H1 (cell line): Measurements from ENCODE around the gene SLC12A6. TPM values are rescaled to one million over a fixed set of nuclear protein-coding genes. Genes with fewer than 3 reads are reported as not detected.

Experiments
- CTCF ChIA-PET: fragments of 300-600 bp; sonication (Branson Sonifier 250); formaldehyde crosslinking; loops from one replicate; lab custom pipeline; 2021; ENCODE audit not compliant: partially characterized antibody; lab: Charles Lee
- POLR2A ChIA-PET: fragments of 300-600 bp; sonication (Branson Sonifier 250); formaldehyde crosslinking; loops from one replicate; lab custom pipeline; 2021; ENCODE audit warnings: inconsistent platforms; ENCODE audit not compliant: partially characterized antibody; lab: Charles Lee
- DNase-seq, 2 experiments: peaks; one replicate each; pipeline versions ENCODE4 v3.0.0 to v3.0.0-alpha.2; 2010 to 2022; ENCODE audit warnings: low spot score in 2 of 2, low read depth in 1 of 2, mixed read lengths in 1 of 2
- FAIRE-seq: peaks from 2 replicates; lab custom pipeline; 2011; peaks lifted over from hg19 to GRCh38; lab: Jason Lieb, UNC
- H2AFZ ChIP-seq: 2 replicates; pipeline ENCODE4 v1.8.1; 2012; ENCODE audit warnings: low read length, inconsistent platforms
- H2AK5ac ChIP-seq: 2 replicates; pipeline ENCODE4 v1.6.1; 2013; ENCODE audit warnings: low read depth, low read length
- H2BK120ac ChIP-seq: replicated peaks from 2 replicates; pipeline ENCODE3; 2013; ENCODE audit warnings: low read depth, low read length, inconsistent platforms
- H2BK12ac ChIP-seq: 2 replicates; pipeline ENCODE4 v1.6.1; 2013; ENCODE audit warnings: low read depth, low read length
- H2BK15ac ChIP-seq: 2 replicates; pipeline ENCODE4 v1.6.1; 2013; ENCODE audit warnings: low read length
- H2BK20ac ChIP-seq: 2 replicates; pipeline ENCODE4 v1.6.1; 2013; ENCODE audit warnings: low read length
- H2BK5ac ChIP-seq: 2 replicates; pipeline ENCODE4 v1.6.1; 2013; ENCODE audit warnings: low read depth, low read length
- H3K14ac ChIP-seq: 2 replicates; pipeline ENCODE4 v1.6.1; 2013; ENCODE audit warnings: inconsistent platforms; ENCODE audit not compliant: insufficient read length
- H3K18ac ChIP-seq: 2 replicates; pipeline ENCODE4 v1.6.1; 2013; ENCODE audit warnings: low read length; ENCODE audit errors: extremely low read depth
- H3K23ac ChIP-seq: 2 replicates; pipeline ENCODE4 v1.6.1; 2013; ENCODE audit warnings: inconsistent platforms; ENCODE audit not compliant: insufficient read length
- H3K23me2 ChIP-seq: 2 replicates; pipeline ENCODE4 v1.6.1; 2013; ENCODE audit warnings: low read depth, low read length
- H3K27ac ChIP-seq: 2 replicates; pipeline ENCODE4 v1.6.1; 2011; ENCODE audit warnings: low read depth, low read length, inconsistent platforms
- H3K27me3 ChIP-seq, 4 experiments: replicated peaks in 1 of 4; 1 replicate in 1 of 4; 2 replicates in 3 of 4; pipeline versions ENCODE4 v1.6.1 to v1.8.1; 2011 to 2013; ENCODE audit warnings: low read length in 3 of 4, mild to moderate bottlenecking in 3 of 4, inconsistent platforms in 2 of 4, mixed read lengths in 2 of 4, moderate library complexity in 1 of 4; ENCODE audit not compliant: control insufficient read depth in 3 of 4, insufficient read depth in 3 of 4; ENCODE audit errors: extremely low read depth in 1 of 4
- H3K36me3 ChIP-seq, 4 experiments: 2 replicates each; pipeline versions ENCODE4 v1.6.1 to v1.8.1; 2011 to 2013; ENCODE audit warnings: mild to moderate bottlenecking in 4 of 4, low read length in 3 of 4, moderate library complexity in 2 of 4, control low read depth in 1 of 4, inconsistent platforms in 1 of 4; ENCODE audit not compliant: insufficient read depth in 4 of 4, control insufficient read depth in 2 of 4
- H3K4ac ChIP-seq: replicated peaks from 2 replicates; pipeline ENCODE3; 2013; ENCODE audit warnings: low read length, low read depth, mixed read lengths, inconsistent platforms; ENCODE audit not compliant: insufficient read length
- H3K4me1 ChIP-seq, 4 experiments: replicated peaks in 1 of 4; 1 replicate in 1 of 4; 2 replicates in 3 of 4; pipeline versions ENCODE4 v1.6.1 to v1.8.1; 2011 to 2013; ENCODE audit warnings: low read length in 3 of 4, inconsistent platforms in 2 of 4, mixed read lengths in 1 of 4; ENCODE audit not compliant: insufficient read depth in 4 of 4, control insufficient read depth in 3 of 4
- H3K4me2 ChIP-seq, 2 experiments: 2 replicates each; pipeline versions ENCODE4 v1.6.1 to v1.8.1; 2011 to 2013; ENCODE audit warnings: low read depth in 2 of 2, low read length in 2 of 2, control low read depth in 1 of 2, inconsistent platforms in 1 of 2, mild to moderate bottlenecking in 1 of 2; ENCODE audit not compliant: insufficient read depth in 1 of 2
- H3K4me3 ChIP-seq, 4 experiments: fragments of 200-600, 300-600 bp in 1 of 4; sonication (generic), shearing (Covaris generic), sonication (Bioruptor Twin) in 1 of 4; 2 replicates each; pipeline versions ENCODE4 v1.5.1 to v1.8.1; 2011 to 2016; ENCODE audit warnings: low read length in 4 of 4, low read depth in 3 of 4, control low read depth in 2 of 4, inconsistent platforms in 2 of 4, mild to moderate bottlenecking in 2 of 4, mixed read lengths in 1 of 4, moderate library complexity in 1 of 4; ENCODE audit not compliant: insufficient read depth in 2 of 4; ENCODE audit errors: extremely low read depth in 1 of 4
- H3K56ac ChIP-seq: replicated peaks from 2 replicates; pipeline ENCODE3; 2013; ENCODE audit warnings: low read depth, mild to moderate bottlenecking, mixed read lengths, low read length, inconsistent platforms; ENCODE audit not compliant: insufficient read length
- H3K79me1 ChIP-seq: 2 replicates; pipeline ENCODE4 v1.6.1; 2013; ENCODE audit warnings: low read depth, low read length, control low read depth
- H3K79me2 ChIP-seq, 2 experiments: 2 replicates each; pipeline versions ENCODE4 v1.6.1 to v1.8.1; 2012 to 2013; ENCODE audit warnings: low read length in 2 of 2, mild to moderate bottlenecking in 2 of 2, inconsistent platforms in 1 of 2; ENCODE audit not compliant: insufficient read depth in 2 of 2, control insufficient read depth in 1 of 2
- H3K9ac ChIP-seq, 4 experiments: replicated peaks in 1 of 4; 1 replicate in 1 of 4; 2 replicates in 3 of 4; pipeline versions ENCODE4 v1.6.1 to v1.8.1; 2011 to 2013; ENCODE audit warnings: low read depth in 3 of 4, low read length in 3 of 4, control low read depth in 2 of 4, mild to moderate bottlenecking in 2 of 4, moderate library complexity in 2 of 4, inconsistent platforms in 1 of 4; ENCODE audit errors: extremely low read depth in 1 of 4
- H3K9me3 ChIP-seq, 2 experiments: 2 replicates each; pipeline versions ENCODE4 v1.6.1 to v1.8.1; 2012 to 2013; ENCODE audit warnings: mild to moderate bottlenecking in 2 of 2, moderate library complexity in 2 of 2, control low read depth in 1 of 2, inconsistent platforms in 1 of 2, low read depth in 1 of 2, low read length in 1 of 2, mixed read lengths in 1 of 2; ENCODE audit not compliant: insufficient read depth in 2 of 2
- H4K20me1 ChIP-seq, 2 experiments: replicated peaks in 1 of 2; 2 replicates each; pipeline versions ENCODE3 to v1.8.1; 2011 to 2013; ENCODE audit warnings: inconsistent platforms in 2 of 2, low read length in 2 of 2, mild to moderate bottlenecking in 1 of 2; ENCODE audit not compliant: insufficient read depth in 2 of 2, control insufficient read depth in 1 of 2
- H4K5ac ChIP-seq: 2 replicates; pipeline ENCODE4 v1.6.1; 2013; ENCODE audit warnings: low read length, low read depth, mixed read lengths, inconsistent platforms; ENCODE audit not compliant: insufficient read length
- H4K8ac ChIP-seq: 2 replicates; pipeline ENCODE4 v1.8.0; 2013; ENCODE audit warnings: mild to moderate bottlenecking, moderate library complexity, low read length, inconsistent platforms; ENCODE audit not compliant: insufficient read depth; ENCODE audit errors: extremely low read depth
- H4K91ac ChIP-seq: replicated peaks from 2 replicates; pipeline ENCODE3; 2013; ENCODE audit warnings: low read length, mixed read lengths, inconsistent platforms; ENCODE audit not compliant: insufficient read length
- CTBP2 ChIP-seq: IDR thresholded peaks from 2 replicates; pipeline ENCODE4 v1.7.0; 2011; ENCODE audit warnings: borderline replicate concordance, mild to moderate bottlenecking, moderate library complexity, mixed read lengths, low read length; ENCODE audit not compliant: insufficient read depth, insufficient read length
- EGR1 ChIP-seq: IDR thresholded peaks from 2 replicates; pipeline ENCODE4 v1.6.1; 2011; ENCODE audit warnings: low read depth, low read length, borderline replicate concordance
- EP300 ChIP-seq, 2 experiments: IDR thresholded peaks; 1 replicate in 1 of 2; 2 replicates in 1 of 2; pipeline ENCODE4 v1.6.1; 2011 to 2012; ENCODE audit warnings: low read depth in 2 of 2, low read length in 2 of 2, mild to moderate bottlenecking in 2 of 2, borderline replicate concordance in 1 of 2, inconsistent platforms in 1 of 2, moderate library complexity in 1 of 2
- GABPA ChIP-seq: IDR thresholded peaks from 2 replicates; pipeline ENCODE4 v1.6.1; 2011; ENCODE audit warnings: mild to moderate bottlenecking, low read length, moderate library complexity, borderline replicate concordance; ENCODE audit not compliant: insufficient read depth
- MAX ChIP-seq: IDR thresholded peaks from 2 replicates; pipeline ENCODE4 v1.6.1; 2012; ENCODE audit warnings: inconsistent platforms
- NRF1 ChIP-seq: IDR thresholded peaks from 2 replicates; pipeline ENCODE4 v1.6.1; 2011; ENCODE audit warnings: mild to moderate bottlenecking, low read depth, low read length, improper control_type of control experiment
- PHF8 ChIP-seq: fragments of 200-600 bp; sonication (generic); conservative IDR thresholded peaks from 2 replicates; pipeline ENCODE4 v1.7.1; 2012; ENCODE audit warnings: low read depth, mild to moderate bottlenecking, inconsistent platforms, low read length, moderate library complexity
- RAD21 ChIP-seq, 2 experiments: IDR thresholded peaks in 1 of 2; conservative IDR thresholded peaks in 1 of 2; 2 replicates each; pipeline ENCODE4 v1.6.1; 2011; ENCODE audit warnings: low read depth in 2 of 2, low read length in 2 of 2, improper control_type of control experiment in 1 of 2, inconsistent platforms in 1 of 2, mild to moderate bottlenecking in 1 of 2, moderate library complexity in 1 of 2
- RXRA ChIP-seq: IDR thresholded peaks from 2 replicates; pipeline ENCODE4 v1.6.1; 2011; ENCODE audit warnings: low read depth, mild to moderate bottlenecking, low read length, moderate library complexity; ENCODE audit not compliant: insufficient read depth
- SIN3A ChIP-seq, 2 experiments: IDR thresholded peaks in 1 of 2; conservative IDR thresholded peaks in 1 of 2; 2 replicates each; pipeline ENCODE4 v1.6.1; 2011 to 2012; ENCODE audit warnings: low read length in 2 of 2, improper control_type of control experiment in 1 of 2, low read depth in 1 of 2, mild to moderate bottlenecking in 1 of 2
- SIRT6 ChIP-seq: IDR thresholded peaks from one replicate; pipeline ENCODE4 v1.7.1; 2012; ENCODE audit warnings: low read length, inconsistent platforms
- SP2 ChIP-seq: IDR thresholded peaks from 2 replicates; pipeline ENCODE4 v1.6.1; 2012; ENCODE audit warnings: mild to moderate bottlenecking, low read length, inconsistent platforms
- TAF1 ChIP-seq: IDR thresholded peaks from 2 replicates; pipeline ENCODE4 v1.6.1; 2011; ENCODE audit warnings: mild to moderate bottlenecking, low read depth, low read length
- WGBS, 2 experiments: shearing (Covaris generic) in 1 of 2; methylation state at CpG; one replicate each; pipeline versions ENCODE4 v1.1.6 to v1.1.7; 2013 to 2015; ENCODE audit warnings: low lambda C conversion rate in 2 of 2, mixed read lengths in 2 of 2, inconsistent platforms in 1 of 2, low coverage in 1 of 2, missing lambda C conversion rate in 1 of 2; ENCODE audit not compliant: insufficient replicate concordance in 2 of 2, insufficient coverage in 1 of 2, insufficient read length in 1 of 2; ENCODE audit errors: extremely low coverage in 1 of 2, missing lambda C conversion rate in 1 of 2; 5-methylcytosine and 5-hydroxymethylcytosine counted together
- polyA plus RNA-seq, 7 experiments: library from polyadenylated mRNA; depleted of rRNA in 3 of 7; stranded (reverse) in 5 of 7; unstranded in 2 of 7; fragments of >200 nt in 5 of 7; fragments of 200-250 nt in 2 of 7; gene quantifications; 1 replicate in 5 of 7; 2 replicates in 1 of 7; 4 replicates in 1 of 7; pipeline versions ENCODE4 v1.2.1 to v1.2.3, GENCODE V29; 2011 to 2013; ENCODE audit warnings: missing spikeins in 2 of 7, mixed read lengths in 2 of 7
- total RNA-seq: library from RNA; stranded (reverse); fragmentation: NEBNext Ultra II Directional; extraction: Animal tissue kit (Norgen Biotek cat#: 25700); gene quantifications from 2 replicates; pipeline ENCODE4 v1.2.1, GENCODE V29; 2021

The SLC12A6 gene
- total and polyA plus RNA-seq, 2 of the 8 experiments (the other 6 are each of a cell fraction or from before 2014, with no cell fraction given): 9.2 to 11.1 TPM

DNA sequence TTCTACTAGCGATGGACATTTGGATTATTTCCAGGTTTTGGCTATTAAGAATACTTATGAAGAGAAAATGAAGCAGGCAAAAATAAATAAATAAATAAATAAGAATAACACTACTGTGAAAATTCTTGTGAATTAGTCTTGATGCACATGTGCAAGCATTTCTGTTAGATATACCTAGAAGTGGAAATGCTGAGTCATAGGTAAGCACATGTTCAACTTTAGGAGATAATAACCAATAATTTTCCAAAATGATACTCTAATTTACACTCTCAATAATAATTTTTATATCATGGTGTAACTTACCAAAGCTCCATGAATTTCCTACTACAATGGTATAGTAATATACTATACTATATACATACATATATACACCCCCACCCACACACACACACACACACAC lies 89.4 kb downstream of the SLC12A6 start:
- FAIRE-seq (no peak), DNase-seq (no peak)
- Histone ChIP-seq H2BK12ac (no peak overlapping the region), H3K4me2 (no peak overlapping the region), H4K8ac (no peak overlapping the region), H2AFZ (no peak overlapping the region), H3K23me2 (no peaks in the 10 kb centered on the region), H3K14ac (no peak overlapping the region), H3K79me1 (no peaks in the 10 kb centered on the region), H4K20me1 (no peaks in the 10 kb centered on the region), H3K9ac (no peak overlapping the region), H3K4me1 (no peaks in the 10 kb centered on the region), H3K36me3 (peaks cover 0 to 5% (median 0%) of the 10 kb centered on the region in 4 experiments; a peak in 3 of 8 replicates), H4K5ac (no peak overlapping the region), H2BK5ac (no peak overlapping the region), H4K91ac (no peak overlapping the region), H3K4ac (no peak overlapping the region), H3K9me3 (no peaks in the 10 kb centered on the region), H3K79me2 (no peaks in the 10 kb centered on the region), H3K4me3 (no peak overlapping the region), H3K56ac (no peak overlapping the region), H2BK20ac (no peak overlapping the region), H3K18ac (no peak overlapping the region), H2BK120ac (no peak overlapping the region), H3K27ac (no peak overlapping the region), H3K23ac (no peak overlapping the region), H2BK15ac (no peak overlapping the region), H3K27me3 (no peaks in the 10 kb centered on the region), H2AK5ac (no peak overlapping the region)
- ChIA-PET CTCF (interaction anchor here (0.8 kb wide), 1 partner anchor 8 kb away, joined by 3 read pairs; no protein-coding TSS in a partner anchor), POLR2A (no interaction called here)
- WGBS, 2 experiments: 100% methylated on average over 1 of the region's 1 CpG; no CpG with 5 or more reads in 1 of the 2 experiments
- no peak for TF ChIP-seq GABPA
- TF ChIP-seq TAF1: no peak
- no peak for TF ChIP-seq RAD21 (IDR thresholded peaks at IDR 0.05 in 1 of 2, conservative IDR thresholded peaks at IDR 0.05 in 1 of 2; ENCODE audit: low read depth in 2 of 2, low read length in 2 of 2)
- TF ChIP-seq RXRA: no peak
- no peak for TF ChIP-seq CTBP2
- TF ChIP-seq SIRT6: no peak
- no peak for TF ChIP-seq EGR1
- no peak for TF ChIP-seq SIN3A (conservative IDR thresholded peaks at IDR 0.05 in 1 of 2, IDR thresholded peaks at IDR 0.05 in 1 of 2; ENCODE audit: low read depth in 1 of 2, low read length in 2 of 2)
- no peak for TF ChIP-seq EP300 (IDR thresholded peaks at IDR 0.05; ENCODE audit: borderline replicate concordance in 1 of 2, low read depth in 2 of 2, low read length in 2 of 2)
- no peak for TF ChIP-seq MAX
- no peak for TF ChIP-seq NRF1
- no peak for TF ChIP-seq PHF8
- TF ChIP-seq SP2: no peak
